DND-41 (cell line): ENCODE measurements around the gene RRAS.

Source experiments
- EZH2 ChIP-seq: IDR thresholded peaks from 3 replicates; pipeline ENCODE4 v1.6.1; 2012; ENCODE audit warnings: borderline replicate concordance, low read depth, mild to moderate bottlenecking, moderate library complexity, low read length, inconsistent platforms; ENCODE audit not compliant: severe bottlenecking
- TF ChIP-seq, protein P1 (sequence below): IDR thresholded peaks from 2 replicates; pipeline ENCODE4 v1.5.1; 2012; ENCODE audit warnings: borderline replicate concordance, low read length, moderate library complexity, mild to moderate bottlenecking; ENCODE audit not compliant: poor library complexity, severe bottlenecking; ENCODE audit errors: extremely low read depth

DNA sequence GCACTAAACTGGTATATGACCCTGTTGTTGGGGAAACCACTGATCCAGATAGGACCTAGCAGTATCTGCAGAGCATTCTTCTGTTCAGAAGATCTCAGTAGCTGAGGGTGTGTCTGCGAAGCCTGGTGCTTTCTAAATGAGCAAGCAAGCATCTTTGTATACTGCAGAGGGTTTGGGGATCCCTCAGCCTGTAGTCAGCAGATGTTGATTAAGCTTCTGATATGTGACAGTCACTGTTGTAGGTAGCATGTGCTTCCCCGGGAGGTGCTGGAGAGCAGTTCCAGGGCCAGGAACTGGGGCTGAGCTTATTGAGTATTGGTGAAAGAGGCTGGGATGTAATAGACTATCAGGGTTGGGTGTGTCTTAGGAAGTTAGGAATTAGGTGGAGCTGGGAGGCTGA lies 3.5 kb upstream of the RRAS start:
- TF ChIP-seq, protein P1, sequence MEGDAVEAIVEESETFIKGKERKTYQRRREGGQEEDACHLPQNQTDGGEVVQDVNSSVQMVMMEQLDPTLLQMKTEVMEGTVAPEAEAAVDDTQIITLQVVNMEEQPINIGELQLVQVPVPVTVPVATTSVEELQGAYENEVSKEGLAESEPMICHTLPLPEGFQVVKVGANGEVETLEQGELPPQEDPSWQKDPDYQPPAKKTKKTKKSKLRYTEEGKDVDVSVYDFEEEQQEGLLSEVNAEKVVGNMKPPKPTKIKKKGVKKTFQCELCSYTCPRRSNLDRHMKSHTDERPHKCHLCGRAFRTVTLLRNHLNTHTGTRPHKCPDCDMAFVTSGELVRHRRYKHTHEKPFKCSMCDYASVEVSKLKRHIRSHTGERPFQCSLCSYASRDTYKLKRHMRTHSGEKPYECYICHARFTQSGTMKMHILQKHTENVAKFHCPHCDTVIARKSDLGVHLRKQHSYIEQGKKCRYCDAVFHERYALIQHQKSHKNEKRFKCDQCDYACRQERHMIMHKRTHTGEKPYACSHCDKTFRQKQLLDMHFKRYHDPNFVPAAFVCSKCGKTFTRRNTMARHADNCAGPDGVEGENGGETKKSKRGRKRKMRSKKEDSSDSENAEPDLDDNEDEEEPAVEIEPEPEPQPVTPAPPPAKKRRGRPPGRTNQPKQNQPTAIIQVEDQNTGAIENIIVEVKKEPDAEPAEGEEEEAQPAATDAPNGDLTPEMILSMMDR = no peak
- TF ChIP-seq EZH2 = no peak
